Gastrocnemius medialis (tissue), 4 donors: ENCODE data around the gene KLHL30.

Experiments used
- CTCF ChIP-seq, 5 experiments: fragments of 450-650 bp in 3 of 5; fragments of 200-600 bp in 2 of 5; sonication (generic) in 2 of 5; IDR thresholded peaks in 4 of 5; conservative IDR thresholded peaks in 1 of 5; 1 replicate in 4 of 5; 2 replicates in 1 of 5; pipeline ENCODE4 v1.5.1; 2016 to 2019; ENCODE audit warnings: antibody characterized with exemption in 5 of 5, mild to moderate bottlenecking in 3 of 5, moderate library complexity in 3 of 5
- POLR2A ChIP-seq, 2 donors: fragments of 450-650 bp; IDR thresholded peaks; one replicate each; pipeline ENCODE4 v1.6.1; 2017; ENCODE audit warnings: antibody characterized with exemption in 2 of 2, mild to moderate bottlenecking in 2 of 2, moderate library complexity in 2 of 2

- TF ChIP-seq CTCF (IDR thresholded peaks at IDR 0.05 in 4 of 5, conservative IDR thresholded peaks at IDR 0.05 in 1 of 5) (no peak), POLR2A (IDR thresholded peaks at IDR 0.05) (no peak)
These were observed 40.2 kb upstream of the KLHL30 start for GRCh38 chr2:238097988-238098871.
